ENCODE results near the gene CBX8. TPM values are rescaled to one million over a fixed set of nuclear protein-coding genes. Genes with fewer than 3 reads are reported as not detected.

Gene CBX8
- total and polyA plus RNA-seq, 7 donors = 0.40 to 3.5 (median 1.3) TPM

- DNase-seq (no peak), ATAC-seq (no peak)
- Histone ChIP-seq H3K27me3 (ENCODE audit: insufficient read depth in 3 of 3, low read length in 2 of 3) (peaks cover 0 to 37% (median 4%) of the 10 kb centered on the region in 3 donors), H3K4me1 (no peaks in the 10 kb centered on the region), H3K27ac (no peak overlapping the region), H3K4me3 (no peak overlapping the region), H3K9me3 (no peaks in the 10 kb centered on the region), H3K36me3 (ENCODE audit: insufficient read depth in 1 of 2, low read depth in 1 of 2) (no peaks in the 10 kb centered on the region)
- TF ChIP-seq CTCF (IDR thresholded peaks at IDR 0.05) = no peak
- WGBS, 3 donors = 83 to 86% (median 85%) methylated on average over 12 of the region's 12 CpGs
- intact Hi-C loops (cut with DNase I) = no loop called here
These were observed 24.6 kb upstream of the CBX8 start for GRCh38 chr17:79821331-79822095.

DNA sequence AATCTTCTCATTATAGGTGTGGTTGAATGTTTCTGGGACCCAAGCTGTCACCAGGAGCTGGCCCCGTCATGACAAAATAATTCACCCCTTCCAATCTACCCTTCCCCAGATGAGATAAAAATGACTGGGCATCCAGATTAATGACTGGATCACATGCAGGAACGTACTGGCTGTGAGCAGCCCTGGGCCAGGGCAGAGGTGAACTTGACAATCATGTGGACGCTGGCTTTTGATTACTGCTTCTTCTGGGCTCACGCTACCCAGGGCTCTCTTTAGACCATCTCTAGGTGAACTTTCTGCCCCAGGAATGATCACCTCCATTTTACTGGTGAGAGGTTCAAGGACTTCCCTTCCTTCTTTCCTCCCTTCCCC lies 24.1 kb upstream of the CBX8 start:
- TF ChIP-seq CTCF (IDR thresholded peaks at IDR 0.05) = no peak
- Histone ChIP-seq H3K4me1 (no peaks in the 10 kb centered on the region), H3K36me3 (ENCODE audit: insufficient read depth in 1 of 2, low read depth in 1 of 2) (no peaks in the 10 kb centered on the region), H3K27me3 (ENCODE audit: insufficient read depth in 3 of 3, low read length in 2 of 3) (peaks cover 0 to 37% (median 9%) of the 10 kb centered on the region in 3 donors), H3K9me3 (no peaks in the 10 kb centered on the region), H3K4me3 (no peak overlapping the region), H3K27ac (no peak overlapping the region)
- DNase-seq (no peak), ATAC-seq (no peak)
- 92 to 97% (median 93%) methylated on average over 4 of the region's 4 CpGs for WGBS, 3 donors
- intact Hi-C loops (cut with DNase I) = no loop called here

DNA sequence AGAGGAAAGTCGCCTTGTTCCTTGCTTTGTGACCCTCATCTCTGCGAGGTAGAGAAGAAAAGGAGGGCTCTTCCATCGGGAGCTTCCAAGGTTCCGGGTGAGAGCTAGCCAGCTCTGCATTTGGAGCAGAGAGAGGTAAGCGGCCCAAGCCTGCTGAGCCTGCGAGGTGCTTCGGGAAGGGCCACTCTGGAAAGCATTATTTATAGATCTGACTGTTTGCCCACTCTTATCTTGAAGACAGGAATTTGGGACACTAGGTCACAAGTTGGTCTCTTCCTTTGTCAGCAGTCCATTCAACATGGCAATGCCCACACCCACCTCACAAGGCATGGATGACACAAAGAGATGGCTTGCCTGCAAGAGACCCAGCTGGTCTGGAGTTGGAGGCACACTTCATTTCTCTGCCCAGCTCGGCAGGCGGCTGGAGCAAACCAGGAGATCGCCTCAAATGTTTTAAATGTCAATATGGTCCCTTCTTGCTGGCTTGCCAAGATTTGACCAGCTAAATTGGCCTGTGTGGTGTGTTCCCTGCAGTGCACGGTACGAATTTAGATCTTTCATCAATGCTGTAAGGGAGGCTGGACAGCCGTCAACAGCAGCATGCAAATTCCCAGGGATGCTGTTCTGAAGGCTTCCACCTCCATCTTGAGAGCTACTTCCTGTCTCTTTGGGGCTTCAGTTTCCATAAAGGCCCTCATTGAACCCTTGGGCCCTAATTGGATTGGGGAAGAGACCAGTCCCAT lies 22.8 kb upstream of the CBX8 start:
- H3K27me3 ChIP-seq (ENCODE audit: insufficient read depth in 3 of 3, low read length in 2 of 3) = peaks cover 0 to 43% (median 21%) of the 10 kb centered on the region in 3 donors
- ATAC-seq (no peak), DNase-seq (no peak)
- no peak overlapping the region for H3K27ac ChIP-seq
- intact Hi-C loops (cut with DNase I) = no loop called here
- no peaks in the 10 kb centered on the region for H3K9me3 ChIP-seq
- H3K4me1 ChIP-seq = peaks cover 5% of the 10 kb centered on the region
- no peak overlapping the region for H3K4me3 ChIP-seq
- no peak for TF ChIP-seq CTCF (IDR thresholded peaks at IDR 0.05)
- 82 to 90% (median 82%) methylated on average over 13 of the region's 13 CpGs for WGBS, 3 donors
- no peaks in the 10 kb centered on the region for H3K36me3 ChIP-seq (ENCODE audit: insufficient read depth in 1 of 2, low read depth in 1 of 2)

- Histone ChIP-seq H3K27me3 (ENCODE audit: insufficient read depth in 3 of 3, low read length in 2 of 3) (peaks cover 0 to 43% (median 26%) of the 10 kb centered on the region in 3 donors), H3K36me3 (ENCODE audit: insufficient read depth in 1 of 2, low read depth in 1 of 2) (no peaks in the 10 kb centered on the region), H3K4me1 (peaks cover 7% of the 10 kb centered on the region), H3K4me3 (no peak overlapping the region), H3K9me3 (no peaks in the 10 kb centered on the region), H3K27ac (no peak overlapping the region)
- ATAC-seq (no peak), DNase-seq (no peak)
- TF ChIP-seq CTCF (IDR thresholded peaks at IDR 0.05) = no peak
- 66 to 74% (median 68%) methylated on average over 5 of the region's 5 CpGs for WGBS, 3 donors
- intact Hi-C loops (cut with DNase I) = no loop called here
These were observed 22.2 kb upstream of the CBX8 start for GRCh38 chr17:79819085-79819484.

Data from psoas muscle (tissue), 8 donors.